ENCODE measurements around the gene TMEM165. TPM values are rescaled to one million over a fixed set of nuclear protein-coding genes. Genes with fewer than 3 reads are reported as not detected.
A peak's percentile ranks its signal among the peaks of the same experiment; 100 is the strongest.

The TMEM165 gene
- total RNA-seq, 1 experiment from 2014 or later, result 90.4 TPM

DNA sequence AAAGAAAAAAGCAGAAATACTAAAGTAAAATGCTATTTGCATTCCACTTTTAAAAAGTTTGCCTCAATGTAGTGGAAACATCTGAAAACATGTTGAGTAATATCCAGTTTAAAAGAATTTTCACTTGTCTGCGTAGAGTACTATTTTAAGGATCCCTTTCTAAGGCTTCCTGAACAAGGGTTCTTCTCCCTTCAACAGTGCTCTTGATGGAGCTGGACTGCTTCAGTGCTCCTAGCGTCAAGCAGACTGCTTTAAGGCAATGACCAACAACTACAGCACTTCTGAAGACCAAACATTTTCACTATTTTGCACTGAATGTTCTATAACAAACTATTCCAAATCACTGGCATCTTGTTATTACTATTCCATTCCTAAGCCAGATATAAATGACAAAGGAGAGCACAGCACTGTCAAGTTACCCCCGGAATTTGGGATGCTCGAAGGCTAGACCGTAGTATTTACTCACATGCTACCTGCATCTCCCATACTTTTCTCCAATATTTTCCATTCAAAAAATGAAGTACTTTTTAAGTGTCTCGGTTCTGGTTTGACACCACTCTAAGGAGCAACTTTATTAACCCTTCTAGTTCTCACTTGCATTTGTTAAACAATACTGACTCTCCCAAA lies 36.1 kb downstream of the TMEM165 start:
- Mint-ChIP-seq H3K9me3 (ENCODE audit: unreplicated experiment) (no peaks in the 10 kb centered on the region), H3K4me3 (ENCODE audit: unreplicated experiment) (no peak overlapping the region), H3K4me1 (ENCODE audit: low read depth, unreplicated experiment) (no peaks in the 10 kb centered on the region), H3K27me3 (ENCODE audit: insufficient read depth, unreplicated experiment) (no peaks in the 10 kb centered on the region), H3K27ac (ENCODE audit: unreplicated experiment) (no peak overlapping the region), H3K36me3 (ENCODE audit: insufficient read depth, unreplicated experiment) (peaks cover 64% of the 10 kb centered on the region)
- Histone ChIP-seq H3K4me1 (peaks cover 19% of the 10 kb centered on the region), H3K4me3 (ENCODE audit: low read depth, low read length) (no peak overlapping the region), H3K27me3 (replicated peaks; ENCODE audit: control insufficient read depth, insufficient read depth, low read length) (no peaks in the 10 kb centered on the region), H3K36me3 (ENCODE audit: control insufficient read depth, insufficient read depth, low read length) (0 out of 2 replicates have a peak, but pooled peaks cover 1% of the 10 kb centered on the region), H3K9me3 (no peaks in the 10 kb centered on the region)
- TF ChIP-seq, protein P1, sequence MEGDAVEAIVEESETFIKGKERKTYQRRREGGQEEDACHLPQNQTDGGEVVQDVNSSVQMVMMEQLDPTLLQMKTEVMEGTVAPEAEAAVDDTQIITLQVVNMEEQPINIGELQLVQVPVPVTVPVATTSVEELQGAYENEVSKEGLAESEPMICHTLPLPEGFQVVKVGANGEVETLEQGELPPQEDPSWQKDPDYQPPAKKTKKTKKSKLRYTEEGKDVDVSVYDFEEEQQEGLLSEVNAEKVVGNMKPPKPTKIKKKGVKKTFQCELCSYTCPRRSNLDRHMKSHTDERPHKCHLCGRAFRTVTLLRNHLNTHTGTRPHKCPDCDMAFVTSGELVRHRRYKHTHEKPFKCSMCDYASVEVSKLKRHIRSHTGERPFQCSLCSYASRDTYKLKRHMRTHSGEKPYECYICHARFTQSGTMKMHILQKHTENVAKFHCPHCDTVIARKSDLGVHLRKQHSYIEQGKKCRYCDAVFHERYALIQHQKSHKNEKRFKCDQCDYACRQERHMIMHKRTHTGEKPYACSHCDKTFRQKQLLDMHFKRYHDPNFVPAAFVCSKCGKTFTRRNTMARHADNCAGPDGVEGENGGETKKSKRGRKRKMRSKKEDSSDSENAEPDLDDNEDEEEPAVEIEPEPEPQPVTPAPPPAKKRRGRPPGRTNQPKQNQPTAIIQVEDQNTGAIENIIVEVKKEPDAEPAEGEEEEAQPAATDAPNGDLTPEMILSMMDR (IDR thresholded peaks at IDR 0.05; ENCODE audit: insufficient read depth in 1 of 2, low read depth in 1 of 2, low read length in 1 of 2, severe bottlenecking in 1 of 2, unreplicated experiment in 1 of 2), result no peak
- DNase-seq, result no peak
- no TSS peak for BruUV-seq (replicated peaks)
- ChIA-PET POLR2A (no interaction called here), CTCF (interaction anchor here (0.6 kb wide), 1 partner anchor 19 kb away, joined by 3 read pairs; no protein-coding TSS in a partner anchor)
- intact Hi-C loops (cut with micrococcal nuclease; ENCODE audit: unreplicated experiment), result no loop called here

DNA sequence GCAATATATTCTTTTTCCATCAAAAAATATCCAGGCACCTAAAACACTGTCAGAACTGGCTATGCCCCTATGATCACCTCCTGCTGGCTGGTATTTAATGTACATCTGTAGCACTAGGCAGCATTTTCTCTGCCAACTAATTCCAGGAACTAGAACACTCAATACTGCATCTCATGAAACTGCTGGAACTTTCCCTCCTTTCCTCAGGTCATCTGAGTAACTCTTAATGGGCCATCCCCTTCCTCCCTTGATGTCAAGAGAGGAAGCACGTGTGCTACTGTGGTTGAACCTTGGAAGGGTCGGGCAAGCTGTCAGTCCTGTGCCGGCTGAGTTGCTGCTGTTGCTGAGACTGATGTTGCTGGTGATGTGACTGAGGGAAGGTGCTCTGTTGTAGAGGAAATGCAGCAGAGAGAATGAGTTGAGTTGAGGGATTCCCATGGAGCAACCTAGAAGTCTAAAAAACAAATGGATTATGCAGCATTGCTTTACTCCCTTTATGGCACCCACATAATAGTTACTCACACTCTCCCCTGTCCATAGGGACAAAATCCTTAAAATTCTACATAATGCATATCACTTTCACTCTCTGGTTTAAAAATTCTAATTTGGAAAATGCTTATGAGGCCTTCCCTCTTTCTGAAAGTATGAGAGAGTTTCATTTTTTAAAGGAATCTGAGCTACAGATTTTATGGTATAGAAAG lies 39.5 kb downstream of the TMEM165 start:
- Histone ChIP-seq H3K4me1 (peaks cover 48% of the 10 kb centered on the region), H3K4me3 (ENCODE audit: low read depth, low read length) (no peak overlapping the region), H3K36me3 (ENCODE audit: control insufficient read depth, insufficient read depth, low read length) (0 out of 2 replicates have a peak, but pooled peaks cover 1% of the 10 kb centered on the region), H3K27me3 (replicated peaks; ENCODE audit: control insufficient read depth, insufficient read depth, low read length) (no peaks in the 10 kb centered on the region), H3K9me3 (no peaks in the 10 kb centered on the region)
- BruUV-seq (replicated peaks), result no TSS peak
- peaks cover 22% of the 10 kb centered on the region for H3K4me1 Mint-ChIP-seq (ENCODE audit: low read depth, unreplicated experiment)
- peaks cover 64% of the 10 kb centered on the region for H3K36me3 Mint-ChIP-seq (ENCODE audit: insufficient read depth, unreplicated experiment)
- H3K27me3 Mint-ChIP-seq (ENCODE audit: insufficient read depth, unreplicated experiment), result no peaks in the 10 kb centered on the region
- no peak overlapping the region for H3K27ac Mint-ChIP-seq (ENCODE audit: unreplicated experiment)
- no peaks in the 10 kb centered on the region for H3K9me3 Mint-ChIP-seq (ENCODE audit: unreplicated experiment)
- intact Hi-C loops (cut with micrococcal nuclease; ENCODE audit: unreplicated experiment), result loop anchor here (5.0 kb wide), 1 partner anchor 112 kb away; the partner anchor contains the start of gene CLOCK
- POLR2A ChIA-PET, result no interaction called here
- CTCF ChIA-PET, result no interaction called here
- no peak overlapping the region for H3K4me3 Mint-ChIP-seq (ENCODE audit: unreplicated experiment)
- no peak for DNase-seq
- TF ChIP-seq, protein P1 (IDR thresholded peaks at IDR 0.05; ENCODE audit: insufficient read depth in 1 of 2, low read depth in 1 of 2, low read length in 1 of 2, severe bottlenecking in 1 of 2, unreplicated experiment in 1 of 2), result no peak

DNA sequence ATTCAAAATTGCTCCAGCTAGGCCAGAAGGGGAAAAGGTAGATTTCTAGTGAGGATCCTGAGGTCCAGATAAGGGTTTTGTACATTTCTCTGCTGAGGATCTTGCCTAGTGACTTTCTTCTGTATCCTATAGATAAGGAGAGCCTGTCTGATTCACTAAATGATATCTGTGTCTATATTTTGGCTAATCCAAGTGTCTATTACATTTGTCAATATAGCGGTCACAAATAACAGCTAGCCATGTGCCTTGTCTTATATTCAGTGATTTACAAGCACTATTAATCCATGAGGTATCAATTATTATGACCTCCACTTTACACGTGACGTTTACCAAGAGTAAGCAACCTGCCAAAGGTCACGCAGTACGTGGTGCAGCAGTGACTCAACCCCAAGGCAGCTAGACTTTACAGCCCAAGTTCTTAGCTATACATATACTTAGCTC lies 41.6 kb downstream of the TMEM165 start:
- Mint-ChIP-seq H3K9me3 (ENCODE audit: unreplicated experiment) (no peaks in the 10 kb centered on the region), H3K4me3 (ENCODE audit: unreplicated experiment) (no peak overlapping the region), H3K4me1 (ENCODE audit: low read depth, unreplicated experiment) (peaks cover 22% of the 10 kb centered on the region), H3K27me3 (ENCODE audit: insufficient read depth, unreplicated experiment) (no peaks in the 10 kb centered on the region), H3K27ac (ENCODE audit: unreplicated experiment) (peak overlapping the region; percentile 77), H3K36me3 (ENCODE audit: insufficient read depth, unreplicated experiment) (peaks cover 57% of the 10 kb centered on the region)
- ChIA-PET POLR2A (interaction anchor here (0.9 kb wide), 1 partner anchor 42 kb away, joined by 3 read pairs; the partner anchor contains the start of gene TMEM165), CTCF (interaction anchor here (1.2 kb wide), 1 partner anchor 109 kb away, joined by 4 read pairs; no protein-coding TSS in a partner anchor)
- peak; percentile 50 to 67 for DNase-seq
- intact Hi-C loops (cut with micrococcal nuclease; ENCODE audit: unreplicated experiment), result loop anchor here (2.0 to 5.0 kb wide), 2 partner anchors 29 to 110 kb away; partner anchors contain the start of gene CLOCK
- H3K36me3 ChIP-seq (ENCODE audit: control insufficient read depth, insufficient read depth, low read length), result 0 out of 2 replicates have a peak, but pooled peaks cover 1% of the 10 kb centered on the region
- peaks cover 48% of the 10 kb centered on the region for H3K4me1 ChIP-seq
- no peaks in the 10 kb centered on the region for H3K27me3 ChIP-seq (replicated peaks; ENCODE audit: control insufficient read depth, insufficient read depth, low read length)
- H3K4me3 ChIP-seq (ENCODE audit: low read depth, low read length), result no peak overlapping the region; the same call in 1 of the 2 replicates
- no peaks in the 10 kb centered on the region for H3K9me3 ChIP-seq
- BruUV-seq (replicated peaks), result no TSS peak
- TF ChIP-seq, protein P1 (IDR thresholded peaks at IDR 0.05; ENCODE audit: insufficient read depth in 1 of 2, low read depth in 1 of 2, low read length in 1 of 2, severe bottlenecking in 1 of 2, unreplicated experiment in 1 of 2), result no peak
